IMR-90 (cell line): ENCODE measurements around the gene RAPGEF1. TPM values are rescaled to one million over a fixed set of nuclear protein-coding genes. Genes with fewer than 3 reads are reported as not detected.

Source experiments
- ATAC-seq: fragments of 200-7000 bp; cut with Tn5 transposase; 2 replicates; pipeline ENCODE4 v1.9.1; 2020; ENCODE audit warnings: low read depth, mild to moderate bottlenecking, moderate library complexity
- BruUV-seq: library from RNA; stranded (reverse); fragments of 400-500 nt; replicated peaks from 2 replicates; lab custom pipeline; 2021; lab: Mats Ljungman, UMichigan
- CTCF ChIA-PET: fragments of 300-600 bp; formaldehyde crosslinking; extraction: SDS; loops from one replicate; lab custom pipeline; 2021; ENCODE audit warnings: antibody characterized with exemption; lab: Yijun Ruan, JAX
- POLR2A ChIA-PET: fragments of 300-600 bp; sonication (Branson Sonifier 250); formaldehyde crosslinking; loops from one replicate; lab custom pipeline; 2022; ENCODE audit warnings: antibody characterized with exemption; ENCODE audit not compliant: unreplicated experiment; lab: Charles Lee
- DNase-seq: peaks from one replicate; pipeline ENCODE4 v3.0.0; 2013
- H2AFZ ChIP-seq: replicated peaks from 2 replicates; pipeline ENCODE3; 2013; ENCODE audit warnings: low read length, mild to moderate bottlenecking; ENCODE audit not compliant: poor library complexity
- H2AK5ac ChIP-seq: 2 replicates; pipeline ENCODE4 v1.6.1; 2013; ENCODE audit warnings: low read depth, low read length, inconsistent platforms
- H2AK9ac ChIP-seq: replicated peaks from 2 replicates; pipeline ENCODE3; 2013; ENCODE audit warnings: mild to moderate bottlenecking, low read depth, low read length, moderate library complexity; ENCODE audit not compliant: poor library complexity
- H2BK120ac ChIP-seq: 2 replicates; pipeline ENCODE4 v1.6.1; 2013; ENCODE audit warnings: low read depth, low read length, inconsistent platforms
- H2BK15ac ChIP-seq: 3 replicates; pipeline ENCODE4 v1.6.1; 2013; ENCODE audit warnings: low read depth, low read length, inconsistent platforms
- H2BK20ac ChIP-seq: 2 replicates; pipeline ENCODE4 v1.6.1; 2013; ENCODE audit warnings: low read depth, mild to moderate bottlenecking, inconsistent platforms, low read length, moderate library complexity
- H2BK5ac ChIP-seq: 2 replicates; pipeline ENCODE4 v1.6.1; 2013; ENCODE audit warnings: mild to moderate bottlenecking, low read depth, low read length, inconsistent platforms; ENCODE audit not compliant: poor library complexity, severe bottlenecking
- H3K14ac ChIP-seq: replicated peaks from 2 replicates; pipeline ENCODE4 v1.6.1; 2013; ENCODE audit warnings: low read depth, low read length, inconsistent platforms
- H3K18ac ChIP-seq: 2 replicates; pipeline ENCODE4 v1.6.1; 2013; ENCODE audit warnings: low read depth, low read length, control low read depth
- H3K23ac ChIP-seq: 2 replicates; pipeline ENCODE4 v1.6.1; 2013; ENCODE audit warnings: low read depth, low read length, inconsistent platforms
- H3K27ac ChIP-seq: 2 replicates; pipeline ENCODE4 v1.5.1; 2013; ENCODE audit warnings: mild to moderate bottlenecking, control low read depth, low read length; ENCODE audit not compliant: insufficient read depth
- H3K27me3 ChIP-seq: 2 replicates; pipeline ENCODE4 v1.6.1; 2013; ENCODE audit warnings: low read length; ENCODE audit not compliant: control insufficient read depth, insufficient read depth
- H3K36me3 ChIP-seq: 2 replicates; pipeline ENCODE4 v1.6.1; 2013; ENCODE audit warnings: low read length, mixed read lengths; ENCODE audit not compliant: control insufficient read depth, insufficient read depth
- H3K4ac ChIP-seq: 2 replicates; pipeline ENCODE4 v1.6.1; 2013; ENCODE audit warnings: low read depth, low read length, inconsistent platforms
- H3K4me1 ChIP-seq: 2 replicates; pipeline ENCODE4 v1.6.1; 2013; ENCODE audit warnings: low read length, mixed read lengths; ENCODE audit not compliant: control insufficient read depth, insufficient read depth
- H3K4me2 ChIP-seq: 2 replicates; pipeline ENCODE4 v1.6.1; 2013; ENCODE audit warnings: low read depth, mild to moderate bottlenecking, control low read depth, low read length, moderate library complexity
- H3K4me3 ChIP-seq: 2 replicates; pipeline ENCODE4 v1.5.1; 2013; ENCODE audit warnings: low read depth, mild to moderate bottlenecking, control low read depth, low read length, moderate library complexity; ENCODE audit not compliant: insufficient read depth
- H3K56ac ChIP-seq: 2 replicates; pipeline ENCODE4 v1.6.1; 2013; ENCODE audit warnings: low read length, inconsistent platforms; ENCODE audit not compliant: insufficient read depth; ENCODE audit errors: extremely low read depth
- H3K79me1 ChIP-seq, 2 experiments: 2 replicates each; pipeline ENCODE4 v1.6.1; 2013; ENCODE audit warnings: low read length in 2 of 2, inconsistent platforms in 1 of 2, low read depth in 1 of 2
- H3K9ac ChIP-seq: 2 replicates; pipeline ENCODE4 v1.6.1; 2013; ENCODE audit warnings: low read depth, low read length, control low read depth
- H3K9me1 ChIP-seq: 2 replicates; pipeline ENCODE4 v1.6.1; 2013; ENCODE audit warnings: low read length, inconsistent platforms; ENCODE audit not compliant: insufficient read depth
- H3K9me3 ChIP-seq: 2 replicates; pipeline ENCODE4 v1.6.1; 2013; ENCODE audit warnings: low read length; ENCODE audit not compliant: control insufficient read depth, insufficient read depth
- H4K20me1 ChIP-seq: 2 replicates; pipeline ENCODE4 v1.6.1; 2013; ENCODE audit warnings: low read length, inconsistent platforms; ENCODE audit not compliant: insufficient read depth
- H4K5ac ChIP-seq: 2 replicates; pipeline ENCODE4 v1.6.1; 2013; ENCODE audit warnings: mild to moderate bottlenecking, low read depth, low read length, control low read depth
- H4K8ac ChIP-seq, 2 experiments: 2 replicates each; pipeline ENCODE4 v1.6.1; 2013; ENCODE audit warnings: low read depth in 2 of 2, low read length in 2 of 2, control low read depth in 1 of 2, inconsistent platforms in 1 of 2
- H4K91ac ChIP-seq: 2 replicates; pipeline ENCODE4 v1.6.1; 2013; ENCODE audit warnings: low read depth, low read length, inconsistent platforms; ENCODE audit not compliant: insufficient read depth
- CHD1 ChIP-seq: IDR thresholded peaks from 2 replicates; pipeline ENCODE4 v1.6.1; 2012; ENCODE audit warnings: low read depth, low read length, improper control_type of control experiment
- MAFK ChIP-seq: IDR thresholded peaks from 2 replicates; pipeline ENCODE4 v1.6.1; 2012; ENCODE audit warnings: low read depth, low read length, improper control_type of control experiment
- POLR2A ChIP-seq: IDR thresholded peaks from 2 replicates; pipeline ENCODE4 v1.6.1; 2012; ENCODE audit warnings: mild to moderate bottlenecking, low read depth, low read length
- RCOR1 ChIP-seq: IDR thresholded peaks from 2 replicates; pipeline ENCODE4 v1.6.1; 2012; ENCODE audit warnings: mild to moderate bottlenecking, low read length, improper control_type of control experiment; ENCODE audit not compliant: insufficient replicate concordance
- WGBS, 2 experiments: methylation state at CpG; one replicate each; pipeline versions ENCODE4 v1.1.5 to v1.1.7; 2013; ENCODE audit warnings: missing lambda C conversion rate in 2 of 2; ENCODE audit not compliant: insufficient read length in 1 of 2; ENCODE audit errors: extremely low coverage in 2 of 2; 5-methylcytosine and 5-hydroxymethylcytosine counted together
- dilution Hi-C: fragments of 300-500 bp; cut with HindIII; formaldehyde crosslinking; loops from one replicate; pipeline ENCODE4 v1.14.3; 2018; ENCODE audit warnings: low sequenced_read_pairs; ENCODE audit not compliant: unreplicated experiment
- in situ Hi-C: fragments of 300-500 bp; cut with MboI; formaldehyde crosslinking; loops from 3 replicates; pipeline ENCODE4 v1.14.3; 2019; ENCODE audit warnings: low sequenced_read_pairs, inconsistent platforms, mixed read lengths
- intact Hi-C: fragments of 100-400 bp; cut with micrococcal nuclease; formaldehyde crosslinking; loops from 2 replicates; pipeline ENCODE4 v1.10.0; 2022
- polyA plus RNA-seq, 3 experiments: library from polyadenylated mRNA; depleted of rRNA; stranded (reverse); fragments of >200 nt; gene quantifications; 2 replicates each; pipeline ENCODE4 v1.2.3, GENCODE V29; 2012; ENCODE audit warnings: low replicate concordance in 1 of 3
- total RNA-seq: library from RNA; depleted of rRNA; stranded (reverse); fragments of >200 nt; gene quantifications from 2 replicates; pipeline ENCODE4 v1.2.3, GENCODE V29; 2012
- TF ChIP-seq, protein P1 (sequence below): conservative IDR thresholded peaks from 2 replicates; pipeline ENCODE4 v1.5.1; 2012; ENCODE audit warnings: mild to moderate bottlenecking, low read depth, low read length, improper control_type of control experiment

The RAPGEF1 gene
- total and polyA plus RNA-seq, 2 of the 4 experiments (the other 2 are of a cell fraction): 13.1 to 22.3 TPM

DNA sequence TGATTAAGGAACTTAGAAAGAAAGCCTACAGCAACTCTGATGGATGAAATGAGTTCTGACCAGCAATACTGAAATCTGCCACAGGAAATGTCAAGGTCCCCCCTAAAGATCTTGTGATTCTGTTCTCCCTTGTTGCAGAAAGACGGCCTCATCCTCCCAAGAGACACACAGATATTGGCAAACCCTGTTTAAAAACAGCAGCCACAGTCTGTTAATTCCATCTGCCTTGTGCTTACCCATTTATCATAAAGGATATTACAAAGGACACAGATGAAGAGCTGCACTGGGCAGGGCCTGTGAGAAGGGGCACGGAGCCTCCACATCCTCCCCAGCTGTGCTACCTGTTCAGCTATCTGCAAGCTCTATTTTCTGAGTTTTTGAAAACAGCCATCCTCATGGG is 15.2 kb downstream of the RAPGEF1 start:
- DNase-seq (no peak), ATAC-seq (no peak)
- no peak overlapping the region for H4K8ac ChIP-seq
- H3K27me3 ChIP-seq: no peaks in the 10 kb centered on the region
- no peak overlapping the region for H2BK20ac ChIP-seq
- H3K9me1 ChIP-seq: peaks cover 8% of the 10 kb centered on the region; the same call in 1 of the 2 replicates
- no peak overlapping the region for H3K9ac ChIP-seq
- H2BK15ac ChIP-seq: no peak overlapping the region
- dilution Hi-C loops: no loop called here
- no peak overlapping the region for H3K27ac ChIP-seq
- H3K9me3 ChIP-seq: no peaks in the 10 kb centered on the region
- no peak overlapping the region for H3K4me2 ChIP-seq
- peaks cover 13% of the 10 kb centered on the region for H3K4me1 ChIP-seq
- no peak overlapping the region for H4K91ac ChIP-seq
- H3K56ac ChIP-seq: no peak overlapping the region
- H4K20me1 ChIP-seq: peaks cover 68% of the 10 kb centered on the region
- no peak overlapping the region for H2BK5ac ChIP-seq
- no peak overlapping the region for H2BK120ac ChIP-seq
- BruUV-seq: no TSS peak
- no peak overlapping the region for H2AK5ac ChIP-seq
- H2AK9ac ChIP-seq: no peak overlapping the region
- in situ Hi-C loops: no loop called here
- POLR2A ChIA-PET: no interaction called here
- H3K36me3 ChIP-seq: peaks cover 3% of the 10 kb centered on the region; the same call in 1 of the 2 replicates
- no peak overlapping the region for H4K5ac ChIP-seq
- no peak overlapping the region for H3K4ac ChIP-seq
- CTCF ChIA-PET: no interaction called here
- H3K79me1 ChIP-seq: peaks cover 31 to 77% of the 10 kb centered on the region in 2 experiments
- 100% methylated on average over 1 of the region's 2 CpGs; no CpG with 5 or more reads in 1 of the 2 experiments for WGBS, 2 experiments
- no peak for TF ChIP-seq CHD1
- TF ChIP-seq RCOR1: no peak
- TF ChIP-seq, protein P1, sequence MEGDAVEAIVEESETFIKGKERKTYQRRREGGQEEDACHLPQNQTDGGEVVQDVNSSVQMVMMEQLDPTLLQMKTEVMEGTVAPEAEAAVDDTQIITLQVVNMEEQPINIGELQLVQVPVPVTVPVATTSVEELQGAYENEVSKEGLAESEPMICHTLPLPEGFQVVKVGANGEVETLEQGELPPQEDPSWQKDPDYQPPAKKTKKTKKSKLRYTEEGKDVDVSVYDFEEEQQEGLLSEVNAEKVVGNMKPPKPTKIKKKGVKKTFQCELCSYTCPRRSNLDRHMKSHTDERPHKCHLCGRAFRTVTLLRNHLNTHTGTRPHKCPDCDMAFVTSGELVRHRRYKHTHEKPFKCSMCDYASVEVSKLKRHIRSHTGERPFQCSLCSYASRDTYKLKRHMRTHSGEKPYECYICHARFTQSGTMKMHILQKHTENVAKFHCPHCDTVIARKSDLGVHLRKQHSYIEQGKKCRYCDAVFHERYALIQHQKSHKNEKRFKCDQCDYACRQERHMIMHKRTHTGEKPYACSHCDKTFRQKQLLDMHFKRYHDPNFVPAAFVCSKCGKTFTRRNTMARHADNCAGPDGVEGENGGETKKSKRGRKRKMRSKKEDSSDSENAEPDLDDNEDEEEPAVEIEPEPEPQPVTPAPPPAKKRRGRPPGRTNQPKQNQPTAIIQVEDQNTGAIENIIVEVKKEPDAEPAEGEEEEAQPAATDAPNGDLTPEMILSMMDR: no peak
- no peak for TF ChIP-seq MAFK
- no peak for TF ChIP-seq POLR2A
- no peak overlapping the region for H3K4me3 ChIP-seq
- H3K18ac ChIP-seq: no peak overlapping the region
- H3K14ac ChIP-seq: no peak overlapping the region
- H3K23ac ChIP-seq: no peak overlapping the region
- no peak overlapping the region for H2AFZ ChIP-seq
- intact Hi-C loops: no loop called here
